Activated T-helper 1 cell treated with anti-CD3 and anti-CD28 coated beads, Interleukin-2, amount 50 U/mL, for 16 hours (primary cell): ENCODE measurements around the gene ELMO1.

Source experiments
- DNase-seq, 2 donors: peaks; one replicate each; pipeline ENCODE4 v3.0.0-alpha.2; 2020; ENCODE audit warnings: low read depth in 1 of 2, low spot score in 1 of 2

Gene ELMO1

DNA sequence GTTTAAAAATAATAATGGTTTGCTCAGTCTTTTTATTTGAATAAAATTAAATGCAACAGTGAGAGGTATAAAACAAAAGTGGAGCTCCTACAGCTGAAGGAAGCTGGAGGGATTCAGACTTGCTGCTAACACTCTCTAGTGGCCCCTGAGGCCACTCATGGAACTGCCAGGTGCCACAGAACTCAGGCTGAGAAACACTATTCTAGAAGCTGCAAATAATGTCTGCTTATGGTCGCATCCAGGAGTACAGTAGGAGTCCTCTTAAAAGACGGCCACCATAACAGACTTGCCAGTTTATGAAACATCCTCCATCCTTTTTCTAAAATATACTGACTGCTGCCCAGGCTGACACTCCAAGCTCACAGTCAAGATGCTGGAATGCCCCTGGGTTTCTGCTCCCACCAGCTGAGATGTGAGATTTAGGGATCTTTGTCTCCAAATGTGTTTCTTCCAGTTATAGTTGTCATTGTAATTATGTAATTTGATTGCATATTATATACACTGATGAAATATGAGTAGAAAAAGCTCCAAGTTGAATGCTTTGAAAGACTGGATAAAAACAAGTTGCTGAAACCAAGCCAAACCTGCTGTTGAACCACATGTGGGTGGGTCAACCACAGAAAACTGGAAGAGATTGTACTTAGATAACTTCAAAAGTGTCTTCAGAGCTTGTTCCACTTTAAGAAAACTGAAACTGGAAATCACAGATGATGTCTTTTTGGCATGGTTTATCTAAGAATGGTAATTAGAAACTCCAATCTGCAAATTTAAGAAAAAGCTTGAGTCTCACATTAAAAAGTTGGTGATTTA, 510.7 kb downstream of the ELMO1 start:
- no peak for DNase-seq

DNA sequence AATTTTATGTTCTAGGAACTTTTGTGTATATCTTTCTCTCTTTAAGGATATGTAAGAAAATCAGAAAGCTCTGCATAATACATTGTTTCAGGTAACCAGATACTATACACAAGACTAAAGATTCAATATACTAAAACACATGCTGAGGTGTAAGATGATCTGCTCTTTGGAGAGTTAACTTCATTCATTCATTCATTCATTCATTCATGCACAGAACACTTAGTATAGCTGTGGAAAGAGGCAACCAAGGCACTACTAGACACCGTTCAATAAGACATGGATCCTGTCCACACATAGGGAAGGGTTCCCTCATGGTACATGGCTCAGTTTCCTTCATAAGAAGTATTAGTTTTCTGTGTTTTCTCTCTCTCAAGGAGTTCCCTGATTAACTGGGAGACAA, 516.8 kb downstream of the ELMO1 start:
- DNase-seq = no peak

DNA sequence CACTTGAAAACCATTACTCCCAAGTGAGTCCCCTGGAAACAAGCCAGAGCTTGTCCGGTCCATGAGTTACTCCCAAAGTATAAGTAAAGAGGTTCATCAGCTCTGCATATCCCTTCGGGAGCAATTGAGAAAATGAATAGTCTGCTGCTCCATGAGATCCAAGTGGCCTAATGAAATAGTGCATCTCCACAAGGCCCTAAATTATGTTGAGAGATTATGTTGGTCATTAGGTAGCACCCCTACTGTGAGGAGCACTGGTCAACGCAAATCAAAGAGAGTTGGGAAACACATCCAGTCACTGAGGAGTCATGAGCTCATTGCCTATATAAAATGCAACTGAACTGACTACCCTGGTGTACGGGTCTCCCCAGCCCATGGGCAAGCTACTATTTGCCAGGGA, 518.9 kb downstream of the ELMO1 start:
- DNase-seq = no peak

DNA sequence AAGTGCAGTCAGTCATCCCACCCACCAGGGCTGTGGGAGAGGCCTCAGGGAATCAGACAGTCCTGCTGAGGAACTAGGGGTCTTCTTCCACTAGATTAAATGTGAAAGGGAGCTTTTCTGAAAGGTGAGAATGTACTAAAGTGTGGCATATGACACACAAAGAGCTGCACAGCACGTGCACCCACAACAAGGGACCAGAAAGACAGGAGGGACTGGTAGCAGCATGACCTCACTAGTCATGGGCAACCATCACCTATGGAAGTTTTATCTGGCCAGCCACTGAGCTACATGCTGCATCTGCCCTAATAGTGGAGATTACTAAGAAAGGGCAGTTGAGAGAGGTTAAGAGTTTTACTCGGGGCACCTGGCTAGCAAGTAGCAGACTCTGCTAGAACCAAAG, 519.9 kb downstream of the ELMO1 start:
- no peak for DNase-seq

DNA sequence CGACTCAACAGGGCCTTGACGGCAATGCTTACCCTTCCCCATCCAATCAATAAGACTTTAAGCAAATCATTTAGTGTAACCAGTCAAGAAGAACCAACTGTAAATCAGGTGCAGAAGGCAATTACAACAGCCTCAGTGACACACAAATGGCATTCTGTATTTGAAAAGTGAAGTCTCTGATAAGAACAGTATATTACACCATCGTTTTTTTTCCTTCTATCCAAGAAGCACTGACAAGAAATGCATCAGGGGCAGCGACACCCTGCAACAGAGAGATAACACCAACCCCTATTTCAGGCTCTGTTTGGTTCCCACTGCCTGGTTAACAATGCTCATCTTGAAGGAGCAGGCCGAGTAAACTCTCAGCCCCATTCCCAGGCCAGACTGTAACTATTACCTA, 520.4 kb downstream of the ELMO1 start:
- DNase-seq = no peak

DNA sequence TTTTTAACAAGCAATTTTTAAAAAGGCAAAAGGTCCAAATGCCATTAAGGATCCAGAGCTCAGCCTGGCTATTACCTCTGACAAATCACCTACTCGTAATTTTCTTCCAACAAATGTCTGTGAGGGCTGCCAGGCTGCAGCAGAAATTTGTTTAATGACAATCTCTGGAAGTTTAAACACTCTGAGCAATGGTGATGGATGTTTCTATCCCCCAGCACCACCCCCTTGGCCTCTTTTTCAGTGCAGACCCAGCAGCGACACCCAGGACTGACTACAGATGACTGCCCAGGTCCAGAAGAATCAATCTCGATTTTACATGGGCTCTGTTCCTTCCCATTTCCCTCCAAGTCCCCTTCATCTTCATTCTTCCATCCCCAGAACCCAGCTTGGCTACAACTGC, 523.0 kb downstream of the ELMO1 start:
- DNase-seq = no peak

DNA sequence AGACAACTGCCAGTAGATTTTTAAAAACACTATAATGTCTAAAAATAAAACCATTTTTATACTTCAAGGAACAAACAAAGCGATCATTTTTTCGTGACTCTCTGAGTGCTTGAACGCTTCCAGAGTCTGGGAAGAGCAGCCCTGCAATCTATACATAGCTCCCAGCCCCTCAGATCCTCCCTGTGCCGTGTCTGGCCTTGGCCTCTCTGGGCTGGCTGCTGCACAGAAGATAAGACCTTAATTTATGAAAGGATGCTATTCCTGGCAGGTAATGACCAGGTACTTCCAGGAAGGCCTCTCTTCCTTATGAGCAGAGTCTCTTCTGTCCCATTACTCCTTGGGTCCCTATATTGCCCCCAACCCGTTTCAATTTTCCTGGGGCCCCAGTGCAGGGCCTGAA, 523.5 kb downstream of the ELMO1 start:
- no peak for DNase-seq

DNA sequence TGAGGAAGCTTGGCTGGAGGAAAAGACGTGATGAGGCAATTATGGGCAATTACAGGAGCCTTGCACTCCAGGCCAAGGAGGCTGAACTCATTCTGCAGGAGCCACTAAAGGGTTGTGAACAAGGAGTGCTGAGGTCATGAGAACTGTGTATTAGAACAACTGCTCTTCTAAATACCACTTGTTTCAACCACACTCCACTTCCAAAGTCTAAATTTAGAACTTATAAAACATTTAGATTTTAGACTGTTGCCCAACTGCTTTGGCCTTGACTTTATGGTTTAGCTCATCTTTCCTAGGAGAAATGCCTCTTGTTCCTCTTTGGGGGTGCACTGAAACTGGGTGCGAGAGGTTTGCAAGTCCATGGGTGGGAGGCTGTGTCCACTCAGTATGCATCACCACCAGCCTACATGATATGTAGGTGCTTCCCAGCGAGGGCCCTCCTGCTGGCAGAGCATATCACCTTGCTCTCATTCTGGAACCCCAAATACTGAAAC, 524.7 kb downstream of the ELMO1 start:
- no peak for DNase-seq

DNA sequence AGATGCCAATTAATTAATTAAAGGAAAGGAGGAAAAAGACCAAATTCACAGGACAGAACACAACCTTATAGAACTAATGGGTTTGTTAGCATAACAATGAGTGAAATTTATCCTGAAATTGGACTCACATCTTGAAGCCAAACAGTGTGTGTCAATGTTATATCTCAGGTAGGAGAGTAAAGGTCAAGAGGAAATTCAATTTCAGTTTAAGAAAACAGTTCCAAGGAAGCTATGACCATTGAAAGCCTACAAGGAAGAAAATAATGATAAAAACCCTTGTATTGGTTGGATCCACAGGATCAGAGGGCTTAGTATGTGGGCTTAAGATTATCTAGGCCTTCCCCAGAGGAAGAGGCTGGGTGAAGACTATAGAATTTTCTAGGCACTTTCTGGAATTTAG, 525.5 kb downstream of the ELMO1 start:
- no peak for DNase-seq

DNA sequence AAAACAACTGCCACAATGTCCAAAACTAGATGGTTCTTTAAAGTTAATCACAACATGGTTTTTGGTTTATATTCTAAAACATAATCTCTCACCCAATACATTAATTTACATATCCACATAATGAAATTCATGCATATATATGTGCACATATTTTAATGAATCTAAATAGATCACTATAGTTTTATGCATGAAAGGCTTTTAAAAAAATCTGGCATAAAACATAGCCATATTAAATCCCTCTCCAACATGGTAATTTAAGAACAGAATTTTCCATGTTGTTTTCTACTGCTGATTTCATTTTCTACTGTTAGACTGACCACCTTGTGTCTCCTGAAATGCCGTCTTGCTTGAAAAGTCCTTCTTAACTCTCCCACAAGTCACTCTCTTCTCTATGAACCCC, 528.2 kb downstream of the ELMO1 start:
- DNase-seq = no peak

DNA sequence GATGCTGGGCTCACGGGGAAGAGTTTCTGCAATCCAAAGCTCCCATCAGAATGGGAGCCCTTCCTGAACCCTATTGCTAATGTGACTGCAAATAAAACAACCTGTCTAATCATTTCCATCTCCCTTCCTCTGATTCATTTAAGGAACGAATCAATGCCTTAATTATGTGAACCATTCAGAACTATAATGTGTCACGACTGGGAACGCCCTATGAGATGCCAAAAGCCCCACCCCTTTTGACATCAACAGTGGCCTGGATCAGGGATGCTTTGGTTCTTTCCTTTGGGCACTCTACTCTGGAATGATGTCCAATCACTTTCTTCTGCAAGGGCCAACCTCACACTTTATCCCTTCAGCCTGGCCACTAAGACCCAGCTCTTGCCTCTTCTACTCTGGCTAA, 528.9 kb downstream of the ELMO1 start:
- no peak for DNase-seq

DNA sequence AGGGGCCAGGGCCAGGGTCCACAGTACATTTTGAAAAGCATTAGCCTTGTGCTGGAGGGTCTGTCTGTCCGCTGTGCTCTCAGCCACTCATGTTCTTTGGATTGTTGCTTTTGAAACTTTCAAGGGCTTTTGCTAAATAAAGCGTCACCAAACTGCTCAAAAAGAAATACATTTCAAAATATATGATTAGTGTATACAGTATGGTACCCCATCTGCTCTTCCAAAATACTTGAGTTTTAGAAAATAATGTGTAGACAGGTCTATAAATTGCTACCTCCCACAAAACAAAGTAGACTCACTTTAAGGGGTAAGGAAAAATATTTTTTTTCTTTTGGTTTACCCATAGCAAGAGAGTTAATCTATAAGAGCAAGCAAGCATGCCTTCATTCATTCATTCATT, 530.1 kb downstream of the ELMO1 start:
- no peak for DNase-seq

DNA sequence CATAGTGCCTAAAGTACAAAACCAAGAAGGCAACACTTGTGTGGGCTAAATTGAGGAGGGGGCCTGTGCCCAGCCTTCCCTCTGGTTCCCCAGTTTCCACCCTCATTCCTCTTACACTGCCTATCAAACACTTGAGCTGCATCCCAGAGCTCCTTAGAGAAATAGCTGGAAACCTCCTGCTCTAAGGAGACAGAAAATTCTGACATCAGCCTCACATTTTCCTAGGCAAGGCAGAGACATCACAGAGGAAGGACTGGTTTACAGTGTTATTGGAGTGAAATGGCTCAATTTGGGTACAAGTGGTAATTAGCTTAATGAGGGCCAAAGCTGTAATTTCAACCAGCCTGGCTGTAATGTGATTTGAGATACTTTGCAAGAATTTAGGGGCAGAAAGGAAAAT, 532.0 kb downstream of the ELMO1 start:
- no peak for DNase-seq

DNA sequence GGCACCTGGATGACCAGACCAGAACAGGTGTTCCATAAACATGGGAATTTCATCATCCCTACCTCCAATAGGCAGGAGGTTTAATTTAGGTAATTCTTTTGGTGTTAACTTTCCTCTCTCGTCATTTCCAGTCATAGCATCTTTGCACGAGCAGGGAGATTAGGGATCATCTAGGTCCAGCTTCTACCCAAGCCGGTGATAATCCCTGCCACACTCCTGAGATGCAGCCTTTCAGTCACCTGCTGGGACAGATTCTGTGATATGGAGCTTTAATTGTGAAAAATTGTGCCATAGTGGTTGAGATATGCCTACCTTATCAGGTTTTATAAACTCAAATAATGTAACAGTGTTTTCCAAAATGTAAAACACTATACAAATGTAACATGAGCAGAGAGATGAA, 532.5 kb downstream of the ELMO1 start:
- no peak for DNase-seq

DNA sequence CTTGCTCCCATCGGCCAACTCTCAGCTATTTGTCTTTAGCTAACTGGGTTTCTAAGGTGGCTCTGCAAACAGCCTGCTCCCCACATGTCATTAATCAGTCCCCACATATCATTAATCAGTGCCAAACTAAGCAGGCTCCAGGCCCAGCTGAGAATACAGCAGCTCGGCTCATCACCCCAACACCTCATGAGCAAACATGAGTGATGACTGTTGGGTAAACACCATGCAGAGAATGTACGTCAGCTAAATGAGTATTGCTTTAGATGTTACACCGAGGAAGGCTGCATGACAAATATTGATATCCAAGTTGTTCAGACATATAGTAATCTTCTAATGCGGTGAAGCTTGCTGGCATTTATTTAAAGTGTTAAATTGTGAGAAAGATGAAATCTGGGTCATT, 536.9 kb downstream of the ELMO1 start:
- DNase-seq = no peak

DNA sequence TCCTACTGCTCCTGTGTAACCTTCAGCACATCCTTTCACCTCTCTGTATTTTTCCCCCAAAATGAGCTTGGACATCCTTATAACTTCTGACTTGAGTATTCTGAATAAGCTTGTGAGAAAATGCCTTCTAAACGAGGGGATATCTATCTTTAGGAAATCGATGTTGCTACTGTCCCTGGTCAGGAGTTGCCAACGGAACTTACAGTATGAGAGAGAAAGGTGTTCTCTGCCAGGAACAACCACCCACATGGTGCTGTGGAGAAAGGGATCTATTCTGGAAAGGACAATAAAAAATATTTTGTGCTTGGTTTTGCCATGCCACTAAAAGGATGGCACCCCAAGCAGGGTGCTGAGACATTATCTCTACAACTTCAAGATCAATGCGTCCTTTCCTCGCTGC, 537.8 kb downstream of the ELMO1 start:
- no peak for DNase-seq

DNA sequence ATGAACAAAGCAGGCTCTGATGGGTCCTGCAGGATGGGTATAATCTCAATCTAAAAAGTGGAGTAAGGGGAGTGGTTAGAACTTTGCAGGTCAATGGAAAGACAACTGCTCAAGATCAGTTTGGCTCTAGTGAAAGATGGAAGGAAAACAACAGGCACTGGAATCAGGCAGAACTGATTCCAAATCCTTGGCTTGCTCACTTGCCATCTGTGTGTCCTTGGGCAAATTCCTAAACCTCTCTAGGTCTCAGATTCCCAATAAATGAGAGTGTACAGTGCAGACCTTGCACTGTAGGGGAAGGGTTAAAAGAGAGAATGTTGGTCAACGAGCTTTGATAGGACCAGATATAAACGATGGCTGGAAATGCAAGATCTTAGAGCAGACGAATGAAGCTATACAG, 538.3 kb downstream of the ELMO1 start:
- no peak for DNase-seq

DNA sequence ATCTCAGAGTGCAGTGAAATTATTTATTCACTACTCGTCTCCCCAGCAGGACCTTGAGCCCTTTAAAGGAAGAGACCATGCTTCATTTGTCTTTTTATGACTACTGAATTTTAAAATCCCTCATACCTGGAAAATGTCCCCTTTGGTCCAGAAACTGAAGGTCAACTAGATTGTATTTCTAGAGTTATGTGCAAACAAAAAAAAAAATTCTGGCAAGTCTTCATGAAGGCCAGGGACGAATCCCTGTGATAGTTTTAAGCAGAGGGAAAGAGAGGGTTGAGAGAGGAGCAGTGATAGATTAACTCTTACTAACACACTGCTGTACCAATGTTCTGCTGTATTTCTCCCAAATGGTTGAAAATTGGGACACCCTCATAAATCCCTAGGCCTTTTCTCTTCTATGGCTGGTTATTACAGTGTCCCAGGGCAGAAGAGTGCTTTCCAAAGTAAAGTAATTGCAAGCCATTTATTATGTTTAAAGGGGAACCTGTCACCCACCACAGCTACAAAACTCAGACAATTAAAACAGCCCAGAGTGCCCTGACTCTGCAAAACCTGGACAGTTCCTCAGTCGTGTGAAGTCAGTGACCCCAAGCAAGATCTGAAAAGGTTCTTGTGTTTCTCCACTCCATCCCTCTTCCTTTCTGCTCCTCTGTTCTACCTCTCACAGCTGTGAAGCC, 541.6 kb downstream of the ELMO1 start:
- DNase-seq = no peak

DNA sequence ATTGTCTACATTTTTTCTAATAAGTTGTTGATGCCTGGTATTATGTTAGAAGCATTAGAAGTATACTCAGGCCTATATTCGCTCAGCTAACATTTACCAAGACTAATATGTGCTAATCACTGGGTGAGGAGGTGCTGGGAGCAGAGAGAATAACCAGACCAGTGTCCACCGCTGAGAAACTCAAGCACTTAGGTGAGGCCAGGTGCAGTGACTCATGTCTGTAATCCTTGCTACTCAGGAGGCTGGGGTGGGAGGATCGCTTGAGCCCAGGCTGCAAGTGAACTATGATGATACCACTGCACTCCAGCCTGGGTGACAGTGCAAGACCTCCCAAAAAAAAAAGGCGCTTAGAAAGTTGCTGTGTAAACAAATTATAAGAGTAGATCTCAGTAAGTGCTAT, 542.2 kb downstream of the ELMO1 start:
- no peak for DNase-seq

DNA sequence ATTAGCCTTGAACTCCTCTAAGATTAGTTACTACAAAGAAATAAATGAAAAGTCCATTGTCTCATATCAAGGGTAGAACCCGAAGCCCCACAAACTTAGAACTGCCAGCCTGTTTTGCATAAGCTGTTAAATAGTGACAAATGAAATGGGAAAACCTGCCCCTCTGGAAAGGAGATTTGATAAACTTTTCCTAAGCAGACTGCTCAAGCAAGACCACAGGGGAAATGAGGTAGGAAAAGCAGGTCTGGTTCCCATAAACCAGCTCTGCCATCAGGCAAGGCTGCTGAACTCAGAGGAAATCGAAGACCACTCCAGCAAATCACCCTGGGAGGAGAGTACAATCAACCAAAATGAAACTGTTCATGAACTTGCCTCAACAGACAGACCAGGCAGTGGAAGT, 542.8 kb downstream of the ELMO1 start:
- no peak for DNase-seq

DNA sequence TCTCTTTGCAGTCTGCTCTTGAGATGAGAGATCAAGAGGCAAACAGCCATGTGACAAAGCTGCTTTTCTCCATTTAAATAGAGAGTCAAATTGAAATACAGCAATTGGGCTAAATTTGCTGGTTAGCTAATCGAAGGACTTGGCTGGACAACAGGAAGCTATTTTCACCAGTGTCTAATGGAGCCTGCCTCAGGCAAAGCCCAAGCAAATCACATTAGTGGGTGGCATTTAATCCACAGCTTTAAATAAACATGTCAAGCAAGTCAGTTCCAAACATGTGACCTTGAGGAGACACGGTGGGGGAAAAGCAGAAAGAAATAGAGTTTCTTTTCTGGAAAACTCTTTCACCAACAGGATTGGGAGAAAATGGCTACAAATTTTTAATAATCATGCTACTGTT, 543.9 kb downstream of the ELMO1 start:
- DNase-seq = no peak

DNA sequence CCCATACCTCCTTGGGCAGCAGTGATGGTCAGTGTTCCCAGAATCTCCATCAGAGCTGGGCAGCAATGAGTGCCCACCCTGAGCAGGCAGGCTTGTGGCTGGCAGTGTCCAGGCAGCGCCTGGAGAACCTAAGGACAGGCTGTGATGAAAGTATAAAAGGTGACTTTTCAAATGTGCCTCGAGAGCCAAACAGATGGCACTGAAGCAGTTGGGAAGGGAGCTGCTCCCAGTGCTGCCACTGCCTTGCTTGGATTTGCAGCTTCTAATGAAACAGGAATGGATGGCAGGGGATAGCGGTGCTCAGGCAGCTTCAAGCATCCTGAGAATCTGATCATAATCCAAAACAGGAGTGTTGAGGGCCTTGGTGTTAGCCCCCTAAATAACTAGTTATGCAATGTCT, 544.6 kb downstream of the ELMO1 start:
- DNase-seq = no peak
